Skin of body (tissue), 2 donors: Measurements from ENCODE around the gene CDK5RAP3. TPM values are rescaled to one million over a fixed set of nuclear protein-coding genes. Genes with fewer than 3 reads are reported as not detected.

Experiments used
- DNase-seq: peaks from one replicate; lab custom pipeline; 2025; lab: John Stamatoyannopoulos, UW
- total RNA-seq: library from RNA; depleted of rRNA; stranded (reverse); fragments of >200 nt; gene quantifications from one replicate; pipeline ENCODE4 v1.2.3, GENCODE V29; 2014

CDK5RAP3 gene
- total RNA-seq, 1 donor from 2014 or later = 126 TPM

GRCh38 chr17:47949197-47949759 lies 21.6 kb upstream of the CDK5RAP3 start:
- DNase-seq = no peak

GRCh38 chr17:47949946-47950345 lies 21.0 kb upstream of the CDK5RAP3 start:
- no peak for DNase-seq

DNA sequence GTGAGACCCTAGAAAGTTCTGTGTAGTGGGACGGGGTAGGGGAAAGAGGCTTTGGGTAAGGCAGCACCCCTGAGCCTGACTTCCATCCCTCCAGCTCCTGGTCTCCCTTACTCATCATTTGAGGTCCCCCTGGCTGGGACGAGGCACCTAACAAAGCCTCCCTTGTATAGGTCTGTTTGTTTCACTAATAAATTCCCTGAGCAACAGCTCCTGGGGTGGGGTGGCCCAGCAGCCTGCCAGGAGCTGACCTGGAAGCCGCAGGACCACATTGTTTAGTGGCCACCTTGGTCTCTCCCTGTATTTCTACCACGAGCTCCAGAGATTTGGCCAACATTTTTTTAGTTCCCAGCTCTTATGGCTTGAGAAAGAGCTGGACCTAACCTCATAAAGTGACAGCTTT lies 20.5 kb upstream of the CDK5RAP3 start:
- no peak for DNase-seq

- DNase-seq = no peak
Observed at GRCh38 chr17:47952171-47953021, 18.5 kb upstream of the CDK5RAP3 start.

GRCh38 chr17:47953909-47954308 lies 17.0 kb upstream of the CDK5RAP3 start:
- no peak for DNase-seq

DNA sequence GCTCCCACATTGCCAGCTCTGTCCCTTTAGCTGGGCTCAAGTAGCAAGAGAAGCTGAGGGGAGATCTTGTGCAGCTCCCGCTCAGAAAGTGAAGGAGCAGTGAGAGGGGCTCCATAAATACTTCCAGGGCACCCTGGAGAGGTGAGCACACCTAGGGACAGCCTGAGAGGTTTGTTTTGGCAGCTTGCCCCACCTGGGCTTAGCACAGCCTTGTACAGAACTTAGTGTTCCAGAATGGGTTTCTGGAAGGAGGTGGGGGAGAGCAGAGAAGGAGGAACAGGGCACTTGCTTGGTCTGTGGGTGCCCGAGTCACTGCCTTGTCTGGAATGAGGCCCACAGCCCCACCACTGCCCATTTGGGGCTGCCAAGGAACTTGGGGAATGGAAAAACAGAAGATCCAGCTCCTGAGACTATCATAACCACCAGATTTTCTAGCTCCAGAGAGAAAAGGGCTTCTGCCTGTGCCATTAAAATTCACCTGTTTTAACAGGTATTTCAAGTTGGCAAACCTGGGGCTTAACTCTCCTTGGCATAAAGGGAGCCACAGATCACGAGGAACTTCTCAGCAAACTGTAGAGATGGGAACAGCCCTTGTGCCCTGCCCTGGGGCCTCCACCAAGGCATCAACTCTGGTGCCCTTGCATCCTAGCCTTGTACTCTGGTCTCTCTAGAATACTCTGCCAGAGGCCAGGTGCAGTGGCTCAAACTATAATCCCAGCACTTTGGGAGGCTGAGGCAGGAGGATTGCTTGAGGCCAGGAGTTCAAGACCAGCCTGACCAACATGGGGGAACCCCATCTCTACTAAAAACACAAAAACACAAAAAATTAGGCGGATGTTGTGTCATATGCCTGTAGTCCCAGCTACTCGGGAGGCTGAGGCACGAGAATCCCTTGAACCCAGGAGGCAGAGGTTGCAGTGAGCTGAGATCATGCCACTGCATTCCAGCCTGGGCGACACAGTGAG lies 15.1 kb upstream of the CDK5RAP3 start:
- DNase-seq = no peak

GRCh38 chr17:47956791-47957590 lies 13.9 kb upstream of the CDK5RAP3 start:
- no peak for DNase-seq

DNA sequence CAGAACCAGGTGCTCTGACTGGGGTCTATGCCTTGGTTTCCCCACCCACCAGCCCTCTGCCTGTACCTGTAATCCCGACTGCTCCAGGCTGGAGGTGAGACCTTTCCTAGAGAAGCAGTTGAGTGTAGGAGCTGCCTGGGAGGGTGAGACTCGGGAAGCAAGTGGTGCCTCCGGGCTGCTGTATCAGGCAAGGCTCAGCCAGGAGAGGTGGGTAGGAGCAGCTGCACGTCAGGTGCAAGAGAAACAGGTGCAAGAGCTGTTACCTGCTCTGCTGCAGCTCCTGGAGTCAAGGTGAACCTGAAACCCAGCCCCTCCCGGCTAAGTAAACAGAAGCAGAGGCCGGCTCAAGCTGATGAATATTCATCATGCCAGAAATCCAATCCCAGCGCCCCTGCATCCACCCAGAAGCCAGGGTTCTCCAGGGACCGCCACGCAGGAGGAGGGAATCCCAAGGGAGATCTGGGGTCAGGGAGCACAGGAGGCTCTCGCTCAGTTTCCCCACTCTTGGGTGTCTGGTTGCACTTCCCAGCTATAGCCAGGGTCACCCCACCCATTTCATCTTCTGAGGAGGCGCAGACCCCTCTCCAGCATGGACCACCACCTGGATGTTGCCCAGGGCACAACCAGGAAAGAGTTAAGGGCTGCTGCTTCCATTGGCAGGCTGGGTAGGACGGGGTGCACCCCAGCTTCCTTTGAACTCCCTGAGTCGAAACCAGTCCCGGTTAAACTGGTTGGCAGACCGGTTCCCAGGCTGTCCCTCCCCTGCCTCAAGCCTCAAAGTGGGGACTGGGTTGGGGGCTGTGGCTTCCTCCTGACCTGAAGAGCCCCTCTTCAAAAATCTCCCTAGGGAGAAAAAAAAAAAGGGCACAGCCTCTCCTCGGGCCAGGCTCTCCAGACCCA lies 13.1 kb upstream of the CDK5RAP3 start, which contains the start of gene PRR15L:
Gene PRR15L, minus strand, starts transcription at position 293 of the 900 bp plus-strand sequence. CDS start 4,649 bp downstream, outside the sequence.
- no peak for DNase-seq

DNA sequence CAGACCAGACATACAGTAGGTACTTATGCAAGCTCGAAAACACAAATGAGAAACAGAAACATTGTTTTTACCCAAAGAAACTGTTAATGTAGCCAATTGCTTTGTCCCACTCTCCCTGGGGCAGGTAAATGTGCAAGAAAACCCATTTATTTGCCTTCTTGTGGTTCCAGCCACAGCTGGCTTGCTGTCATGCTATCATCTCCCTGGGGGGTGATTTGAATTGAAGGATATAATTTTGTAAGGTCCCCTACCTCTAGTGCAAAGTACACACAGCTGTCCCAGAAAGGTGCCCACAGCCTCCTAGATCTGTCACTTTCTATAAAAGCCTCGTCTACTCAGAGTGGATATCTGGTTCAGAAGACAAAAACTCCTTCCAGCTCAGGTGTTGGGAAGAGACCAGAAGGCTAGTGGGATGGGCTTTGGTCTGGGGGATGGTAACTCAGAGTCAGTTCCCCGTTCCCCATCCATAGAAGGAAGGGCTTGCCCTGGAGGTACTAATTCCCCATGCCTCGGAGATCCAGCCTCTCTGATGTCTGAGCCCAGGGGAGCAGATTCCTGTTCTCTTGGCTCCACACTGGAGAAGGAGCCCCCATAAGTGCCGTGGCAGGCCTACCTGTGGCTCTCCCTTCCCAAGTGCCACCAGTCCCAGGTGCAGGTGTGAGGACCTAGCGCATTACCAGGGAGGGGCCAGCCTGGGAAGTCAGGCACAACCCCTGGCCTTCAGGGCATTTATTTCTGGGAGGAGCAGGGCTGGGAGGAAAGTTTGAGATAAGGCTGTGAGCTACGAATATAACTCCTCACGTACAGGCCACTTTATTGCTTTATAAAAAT lies 10.9 kb upstream of the CDK5RAP3 start:
- no peak for DNase-seq

GRCh38 chr17:47961406-47961805 lies 9.5 kb upstream of the CDK5RAP3 start:
- DNase-seq = no peak

DNA sequence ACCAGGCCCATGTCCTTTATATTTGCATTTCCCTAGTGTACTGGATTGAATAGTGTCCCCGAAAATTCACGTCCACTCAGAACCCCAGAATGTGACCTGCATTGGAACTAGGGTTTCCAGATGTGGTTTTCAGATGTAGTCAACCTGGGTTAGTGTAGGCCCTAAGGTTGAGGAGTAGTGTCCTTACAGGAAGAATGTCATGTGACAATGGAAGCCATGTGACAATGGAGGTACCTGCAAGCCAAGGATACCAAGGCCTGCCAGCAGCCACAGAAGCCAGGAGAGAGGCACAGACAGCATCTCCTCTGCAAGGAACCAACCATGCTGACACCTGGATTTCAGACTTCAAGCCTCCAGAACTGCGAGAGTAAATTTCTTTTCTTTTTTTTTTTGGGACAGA lies 8.0 kb upstream of the CDK5RAP3 start:
- no peak for DNase-seq

GRCh38 chr17:47964856-47965255 lies 6.1 kb upstream of the CDK5RAP3 start:
- DNase-seq = no peak

GRCh38 chr17:47966079-47966519 lies 4.8 kb upstream of the CDK5RAP3 start:
- no peak for DNase-seq

GRCh38 chr17:47967607-47968252 lies 3.2 kb upstream of the CDK5RAP3 start:
- DNase-seq = no peak

DNA sequence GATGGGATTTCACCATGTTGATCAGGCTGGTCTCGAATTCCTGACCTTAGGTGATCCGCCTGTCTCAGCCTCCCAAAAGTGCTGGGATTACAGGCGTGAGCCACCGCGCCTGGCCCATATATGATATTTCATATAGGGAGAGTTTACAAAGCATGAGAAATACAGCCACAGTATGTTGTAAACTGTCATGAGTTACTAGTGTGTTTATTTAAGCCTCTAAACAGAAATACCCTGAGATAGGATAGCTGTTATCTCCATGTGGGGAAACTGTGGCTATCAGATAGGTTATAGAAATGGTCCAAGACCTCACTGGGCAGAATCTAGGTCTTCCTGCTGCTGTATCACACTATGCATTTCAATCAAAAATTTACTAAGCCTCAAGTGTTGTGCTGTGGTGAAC lies 2.1 kb upstream of the CDK5RAP3 start:
- no peak for DNase-seq

DNA sequence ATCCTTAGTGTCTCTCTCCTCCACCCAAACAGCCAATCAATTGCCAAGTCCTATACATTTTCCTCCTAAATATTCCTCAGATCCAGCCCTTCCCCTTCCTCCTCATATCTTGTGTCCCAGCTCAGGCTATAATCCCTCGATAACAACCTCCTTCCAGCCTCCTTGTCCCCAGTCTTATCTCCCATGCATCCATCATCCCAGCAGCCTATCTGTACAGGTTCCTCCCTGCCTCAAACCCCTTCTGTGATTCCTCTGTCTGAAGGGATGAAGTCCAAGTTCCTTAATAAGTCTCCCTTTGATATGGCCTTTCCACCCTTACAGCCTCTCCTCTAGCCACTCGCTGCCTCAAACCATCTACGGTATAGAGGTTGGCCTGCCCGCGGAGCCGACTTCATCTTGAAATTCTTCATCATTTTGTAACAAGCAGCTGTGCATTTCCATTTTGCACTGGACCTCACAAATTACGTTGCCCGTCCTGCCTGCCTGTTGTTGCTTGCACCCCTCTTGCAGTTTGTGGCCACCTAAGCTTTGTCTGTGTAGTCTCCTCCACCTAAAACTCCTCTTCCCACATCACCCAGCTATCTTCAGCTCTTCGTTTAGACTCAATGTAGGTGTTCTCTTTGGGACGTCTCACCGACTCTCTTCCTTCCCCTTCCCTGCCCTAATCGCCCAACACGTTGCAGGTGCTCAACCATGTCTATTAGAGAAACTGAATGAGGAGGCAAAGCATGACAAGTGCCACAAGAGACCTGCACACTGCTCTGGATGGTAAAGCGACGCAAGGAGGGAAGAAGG lies 786 bp upstream of the CDK5RAP3 start:
- no peak for DNase-seq

GRCh38 chr17:47973541-47973940 lies 2.6 kb downstream of the CDK5RAP3 start:
- DNase-seq = no peak
